Right ventricle myocardium inferior (tissue), 1 donor: ENCODE measurements around the gene SIN3A. TPM values are rescaled to one million over a fixed set of nuclear protein-coding genes. Genes with fewer than 3 reads are reported as not detected.

Experiments used
- ATAC-seq: fragments of 200-7000 bp; cut with Tn5 transposase; one replicate; pipeline ENCODE4 v1.9.1; 2020; ENCODE audit warnings: mild to moderate bottlenecking, moderate library complexity
- DNase-seq: peaks from one replicate; pipeline ENCODE4 v3.0.0; 2021; ENCODE audit errors: missing footprints
- intact Hi-C: fragments of 100-400 bp; cut with DNase I; formaldehyde crosslinking; loops from one replicate; pipeline ENCODE4 v1.11.0; 2022
- microRNA-seq: library from miRNA; unstranded; fragments of <30 nt; microRNA quantifications from one replicate; pipeline ENCODE4 v1.2.0, GENCODE V29; 2020
- total RNA-seq: library from RNA; stranded (reverse); fragmentation: NEBNext Ultra II Directional; extraction: Animal tissue kit (Norgen Biotek cat#: 25700); gene quantifications from one replicate; pipeline ENCODE4 v1.2.1, GENCODE V29; 2021
- donor health status: DM: no; HTN: yes; CAD: no; lungs with severe emphysema.

The SIN3A gene
- total RNA-seq, 1 donor from 2014 or later: 24.5 TPM

- intact Hi-C loops: no loop called here
- no peak for ATAC-seq
These were observed 125.6 kb downstream of the SIN3A start for GRCh38 chr15:75325922-75326321.

GRCh38 chr15:75321711-75322110 lies 129.8 kb downstream of the SIN3A start:
- ATAC-seq (no peak), DNase-seq (no peak)
- intact Hi-C loops: no loop called here

More at GRCh38 chr15:75325922-75326321, 125.6 kb downstream of the SIN3A start:
- no peak for DNase-seq

Small RNA genes within 50 kb of the gene (microRNA-seq; reads per million reads assigned to microRNA genes)
- not detected for gene MIR631

Other genes with a start within 250 kb of the SIN3A start
- gene C15orf39, start 249.8 kb downstream of the SIN3A start, total RNA-seq: 15.0 TPM
- not detected for gene GOLGA6C, start 193.4 kb downstream of the SIN3A start, total RNA-seq
- gene GOLGA6D, start 168.9 kb downstream of the SIN3A start, total RNA-seq: not detected
- 42.1 TPM for gene COMMD4, start 115.6 kb downstream of the SIN3A start, total RNA-seq
- gene NEIL1, start 104.7 kb downstream of the SIN3A start, total RNA-seq: 8.7 TPM
- gene MAN2C1, start 83.1 kb downstream of the SIN3A start, total RNA-seq: 89.2 TPM
- 9.3 TPM for gene PTPN9, start 127.6 kb upstream of the SIN3A start, total RNA-seq
- 19.4 TPM for gene SNUPN, start 174.0 kb upstream of the SIN3A start, total RNA-seq
- gene IMP3, start 188.5 kb upstream of the SIN3A start, total RNA-seq: 43.3 TPM
- gene SNX33, start 196.2 kb upstream of the SIN3A start, total RNA-seq: 13.3 TPM